HG03469 (cell line): Measurements from ENCODE around the gene SERPINI1.

Source experiments
- ATAC-seq: cut with Tn5 transposase; IDR thresholded peaks from one replicate; pipeline ENCODE4 v1.9.1; 2021; ENCODE audit warnings: mild to moderate bottlenecking, moderate library complexity, moderate number of reproducible peaks; ENCODE audit not compliant: unreplicated experiment

The SERPINI1 gene

DNA sequence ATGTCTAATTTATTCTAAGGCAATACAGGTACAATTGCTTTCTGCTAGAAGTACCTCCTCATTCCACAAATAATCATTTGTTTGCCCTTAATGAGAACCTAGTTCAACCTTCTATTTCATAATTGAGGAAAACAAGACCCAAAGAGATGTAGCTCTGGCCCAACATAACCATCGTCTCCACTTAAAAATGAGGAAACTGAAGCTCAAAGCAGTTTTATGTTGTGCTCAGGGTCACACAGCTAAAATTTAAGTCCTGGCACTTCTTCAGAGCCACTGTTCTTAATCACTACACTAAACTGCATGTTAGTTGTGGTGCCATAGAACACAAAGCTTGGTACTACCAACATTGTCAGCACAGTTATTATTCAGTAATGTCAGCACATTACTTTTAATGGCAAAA is 108.0 kb downstream of the SERPINI1 start:
- ATAC-seq, result peak; percentile 9

- ATAC-seq, result peak; percentile 51
These were observed 108.4 kb downstream of the SERPINI1 start for GRCh38 chr3:167843886-167844285.

GRCh38 chr3:167844528-167844927 is 109.0 kb downstream of the SERPINI1 start:
- ATAC-seq, result no peak

GRCh38 chr3:167851171-167851570 is 115.7 kb downstream of the SERPINI1 start:
- no peak for ATAC-seq

GRCh38 chr3:167851749-167852148 is 116.2 kb downstream of the SERPINI1 start:
- ATAC-seq, result no peak

- ATAC-seq, result no peak
These were observed 116.7 kb downstream of the SERPINI1 start for GRCh38 chr3:167852216-167852615.

- ATAC-seq, result no peak
These were observed 118.5 kb downstream of the SERPINI1 start for GRCh38 chr3:167854063-167854462.

GRCh38 chr3:167854846-167855245 is 119.3 kb downstream of the SERPINI1 start:
- no peak for ATAC-seq

GRCh38 chr3:167855306-167855705 is 119.8 kb downstream of the SERPINI1 start:
- ATAC-seq, result no peak

DNA sequence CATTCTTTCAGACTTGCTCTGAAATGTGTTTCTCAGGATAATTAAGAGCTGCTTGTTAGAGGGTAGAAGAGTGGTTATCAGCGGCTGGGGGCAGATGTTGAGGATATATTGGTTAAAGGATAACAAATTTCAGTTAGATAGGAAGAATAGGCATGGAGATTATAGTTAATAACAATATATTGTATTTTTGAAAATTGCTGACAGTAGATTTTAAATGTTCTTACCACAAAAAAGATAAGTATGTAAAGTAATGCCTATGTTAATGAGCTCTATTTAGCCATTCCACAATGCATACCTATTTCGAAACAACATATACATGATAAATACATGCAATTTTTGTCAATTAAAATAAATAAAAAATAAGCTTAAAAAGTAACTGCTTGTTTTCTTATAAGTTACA is 123.3 kb downstream of the SERPINI1 start:
- ATAC-seq, result no peak

DNA sequence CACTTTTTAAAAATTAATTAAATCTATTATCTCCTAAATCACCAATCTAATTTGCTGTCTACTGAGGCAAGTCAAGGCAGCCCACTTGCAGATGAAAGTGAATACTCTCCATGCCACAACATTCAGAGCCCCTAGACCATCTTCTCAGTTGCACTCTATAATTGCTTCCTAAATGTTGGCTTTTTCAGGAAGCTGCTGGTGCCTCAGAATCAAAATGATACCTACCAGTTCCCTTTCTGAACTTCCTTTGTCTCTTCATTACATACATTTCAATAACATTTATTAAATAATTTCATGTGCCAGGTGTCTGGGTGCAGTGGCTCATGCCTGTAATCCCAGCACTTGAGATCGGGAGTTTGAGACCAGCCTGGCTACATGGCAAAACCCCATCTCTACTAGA is 124.1 kb downstream of the SERPINI1 start:
- ATAC-seq, result no peak

GRCh38 chr3:167861649-167862048 is 126.1 kb downstream of the SERPINI1 start:
- no peak for ATAC-seq

GRCh38 chr3:167862104-167862730 is 126.7 kb downstream of the SERPINI1 start:
- no peak for ATAC-seq

DNA sequence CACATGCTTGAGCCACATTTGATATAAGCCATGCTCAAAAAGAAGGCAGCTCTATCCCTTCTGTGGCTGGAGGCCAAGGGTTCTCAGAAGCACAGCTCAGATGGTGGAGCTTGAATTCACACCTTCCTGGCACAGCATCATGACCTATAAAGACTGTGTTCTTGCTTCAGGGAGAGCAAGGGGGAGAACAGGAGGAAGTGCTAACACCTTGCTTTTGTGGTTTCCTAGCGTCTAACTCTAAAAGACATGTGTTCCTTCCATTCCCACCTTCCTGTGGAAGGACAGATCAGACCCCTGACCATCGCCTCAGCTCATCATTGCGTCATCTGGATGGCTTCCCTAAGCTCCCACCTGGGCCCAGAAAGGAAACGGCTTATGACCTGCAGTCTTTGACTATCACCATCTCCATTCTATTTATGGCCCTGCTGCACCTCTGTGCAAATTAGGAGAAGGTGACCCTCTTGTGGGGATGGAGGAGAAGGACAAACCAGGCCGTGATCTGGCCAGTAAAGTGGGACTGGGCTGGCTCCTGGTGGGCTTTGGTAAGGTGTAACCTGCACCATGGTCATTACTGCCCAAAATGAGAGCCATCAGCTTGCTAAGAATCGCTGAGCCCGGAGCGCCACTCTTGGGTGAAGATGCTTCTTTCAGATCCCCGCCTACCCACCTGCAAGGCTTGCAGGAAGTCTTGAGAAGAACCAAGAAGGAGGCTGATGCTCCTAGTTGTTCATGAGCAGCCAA is 128.5 kb downstream of the SERPINI1 start:
- ATAC-seq, result no peak

DNA sequence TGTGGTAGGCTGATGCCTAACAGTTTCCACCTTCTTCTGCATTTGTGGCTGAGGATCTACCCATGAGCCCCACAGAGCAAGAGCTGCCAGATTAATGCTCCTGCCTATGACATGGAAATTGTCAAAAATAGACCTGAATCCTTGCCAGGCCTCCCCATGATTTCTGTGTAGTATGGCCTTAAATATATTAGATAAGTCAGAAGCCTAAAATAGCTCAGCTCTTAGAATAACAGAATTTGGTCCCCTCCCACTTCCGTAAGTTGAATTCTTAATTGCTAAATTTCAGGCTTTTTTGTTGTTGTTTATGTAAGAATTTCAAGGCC is 129.0 kb downstream of the SERPINI1 start:
- ATAC-seq, result no peak

DNA sequence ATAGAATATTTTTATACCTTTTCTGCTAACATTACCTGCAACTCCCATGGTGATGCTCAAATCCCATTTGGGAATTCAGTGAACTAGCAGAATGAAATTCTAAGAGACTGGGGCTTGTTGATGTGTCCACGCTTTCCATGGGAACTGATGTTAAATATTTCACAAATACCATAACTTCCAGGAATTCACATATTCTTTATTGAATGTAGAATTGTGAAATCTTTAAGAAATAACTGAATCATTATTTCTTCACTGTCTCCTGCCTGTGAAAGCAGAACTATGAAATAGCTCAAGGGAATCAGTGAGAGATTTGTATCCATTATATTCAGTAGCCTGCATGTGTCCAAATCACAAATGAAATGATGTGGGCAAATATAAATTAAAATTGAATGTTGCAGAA is 130.8 kb downstream of the SERPINI1 start:
- no peak for ATAC-seq

DNA sequence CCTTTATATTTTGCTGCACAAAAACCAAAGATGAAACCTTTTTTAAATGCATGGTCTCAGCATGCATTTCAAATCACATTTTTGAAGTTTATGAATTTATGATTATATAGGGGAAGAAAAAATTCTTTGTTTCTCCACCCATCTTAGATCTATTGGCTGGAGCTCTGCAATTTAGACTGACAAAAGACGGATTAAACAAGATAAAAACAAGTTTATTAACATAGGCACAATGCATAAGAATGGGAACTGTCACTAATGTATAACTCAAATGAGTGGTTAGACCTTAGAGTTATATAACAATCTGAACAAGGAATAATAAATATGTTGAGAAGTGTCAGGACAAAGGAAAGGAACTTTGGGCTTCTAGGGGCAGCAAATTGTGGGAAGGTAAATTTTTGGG is 132.5 kb downstream of the SERPINI1 start:
- ATAC-seq, result no peak

DNA sequence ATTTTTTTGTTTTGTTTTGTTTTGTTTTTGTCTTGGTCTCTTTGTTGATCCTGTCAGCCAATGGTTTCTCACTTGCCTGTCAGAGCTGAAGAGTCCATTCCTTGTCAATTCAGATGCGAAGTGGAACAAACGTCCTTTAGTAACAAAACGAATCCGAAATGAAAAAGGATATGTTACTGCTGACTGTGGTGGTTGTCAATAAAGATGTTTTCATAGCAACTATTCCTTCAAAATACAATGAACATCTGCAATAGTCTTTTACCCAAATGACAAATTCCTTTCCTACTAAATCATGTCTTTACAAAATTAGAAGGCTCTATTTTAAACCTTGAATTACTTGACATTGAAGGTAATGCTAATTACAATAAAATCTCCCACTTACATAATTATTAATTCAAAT is 134.7 kb downstream of the SERPINI1 start:
- no peak for ATAC-seq

DNA sequence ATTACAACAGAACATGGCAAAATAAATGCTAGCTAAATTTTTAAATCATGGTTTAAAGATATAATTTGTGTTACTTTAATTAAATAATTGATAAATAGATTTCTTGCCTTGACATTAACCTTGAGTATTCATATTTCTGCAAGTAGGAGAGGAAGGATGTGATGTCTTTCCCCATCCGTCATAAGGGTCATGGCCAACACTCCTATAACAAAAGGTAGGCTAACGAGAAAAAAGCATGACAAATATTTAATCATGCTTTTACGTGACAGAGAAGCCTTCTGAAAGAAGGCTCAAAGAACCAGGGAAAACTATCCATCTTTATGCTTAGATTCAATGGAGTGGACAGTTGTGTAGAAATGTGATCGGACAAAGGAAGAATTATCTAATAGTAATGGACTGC is 135.2 kb downstream of the SERPINI1 start:
- ATAC-seq, result no peak

DNA sequence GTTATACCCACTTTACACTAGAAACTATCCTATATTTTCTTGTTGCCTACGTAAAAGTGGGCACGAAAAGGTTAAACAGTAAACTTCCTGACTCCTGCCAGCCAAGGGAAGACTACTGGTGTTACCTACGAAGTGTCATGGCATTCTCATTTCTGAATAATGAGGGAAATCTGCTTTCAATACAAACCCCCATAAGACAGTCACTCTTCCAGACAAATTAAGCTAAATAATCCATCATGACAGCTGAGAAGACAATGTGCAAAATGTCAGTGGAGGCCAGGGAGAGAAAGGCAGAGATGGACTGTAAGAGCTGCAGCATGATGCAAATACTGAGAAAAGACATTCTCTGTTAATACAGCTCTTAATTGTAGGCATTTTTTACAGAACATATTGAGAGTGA is 136.5 kb downstream of the SERPINI1 start:
- ATAC-seq, result no peak

DNA sequence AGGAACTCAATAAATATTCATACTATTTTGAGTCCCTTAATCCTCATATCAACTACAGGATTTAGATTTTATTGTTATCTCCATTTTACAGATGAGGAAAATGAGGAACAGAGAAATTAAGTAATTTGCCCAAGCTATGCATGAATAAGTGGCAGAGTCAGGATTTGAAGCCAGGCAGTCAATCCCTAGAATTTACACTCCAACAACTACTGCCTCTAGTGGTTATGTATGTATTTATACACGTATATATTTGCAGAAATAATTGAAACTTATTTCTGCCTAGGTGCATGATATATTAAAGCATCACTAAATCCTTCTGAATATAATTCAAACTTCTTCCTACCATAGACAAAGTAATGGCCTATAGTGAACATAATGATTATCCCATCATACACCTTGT is 137.4 kb downstream of the SERPINI1 start:
- no peak for ATAC-seq

GRCh38 chr3:167874671-167875372 is 139.3 kb downstream of the SERPINI1 start:
- ATAC-seq, result no peak
